HepG2 (cell line): ENCODE measurements around the gene ERCC6. TPM values are rescaled to one million over a fixed set of nuclear protein-coding genes. Genes with fewer than 3 reads are reported as not detected.

Source experiments
- ATAC-seq: fragments of 200-7000 bp; cut with Tn5 transposase; 3 replicates; pipeline ENCODE4 v1.9.1; 2020; ENCODE audit warnings: mild to moderate bottlenecking, moderate library complexity
- BruUV-seq: library from RNA; stranded (reverse); fragments of 400-500 nt; replicated peaks from 2 replicates; lab custom pipeline; 2021; lab: Mats Ljungman, UMichigan
- CTCF ChIA-PET: fragments of 300-600 bp; formaldehyde crosslinking; extraction: SDS; loops from one replicate; lab custom pipeline; 2021; ENCODE audit warnings: low total read pairs, inconsistent platforms, low intra/inter-chr PET ratio; lab: Yijun Ruan, JAX
- POLR2A ChIA-PET: fragments of 350-600 bp; sonication (Branson Sonifier 250); formaldehyde crosslinking; loops from one replicate; lab custom pipeline; 2020; ENCODE audit warnings: antibody characterized with exemption, inconsistent platforms; lab: Yijun Ruan, JAX
- DNase-seq: peaks from one replicate; pipeline ENCODE4 v3.0.0-alpha.2; 2015; ENCODE audit warnings: low spot score
- FAIRE-seq: peaks from 3 replicates; lab custom pipeline; 2011; peaks lifted over from hg19 to GRCh38; lab: Jason Lieb, UNC
- H2AFZ ChIP-seq: one replicate; pipeline ENCODE4 v1.6.1; 2011; ENCODE audit warnings: low read length, inconsistent platforms
- H3K27ac ChIP-seq: fragments of 300-600 bp; 3 replicates; pipeline ENCODE4 v1.8.0; 2011; ENCODE audit warnings: mixed run types, mild to moderate bottlenecking, mixed read lengths, low read length, inconsistent platforms; ENCODE audit not compliant: insufficient read depth; ENCODE audit errors: extremely low read length
- H3K27me3 ChIP-seq, 2 experiments: fragments of 200-600 bp in 1 of 2; 2 replicates in 1 of 2; 3 replicates in 1 of 2; pipeline versions ENCODE4 v1.6.0 to v1.8.0; 2011; ENCODE audit warnings: low read length in 2 of 2, mild to moderate bottlenecking in 2 of 2, moderate library complexity in 2 of 2, inconsistent platforms in 1 of 2; ENCODE audit not compliant: insufficient read depth in 2 of 2, control insufficient read depth in 1 of 2
- H3K36me3 ChIP-seq, 2 experiments: fragments of 200-600 bp in 1 of 2; replicated peaks in 1 of 2; 2 replicates in 1 of 2; 3 replicates in 1 of 2; pipeline versions ENCODE4 v1.5.1 to v1.8.0; 2011; ENCODE audit warnings: low read length in 2 of 2, inconsistent platforms in 1 of 2; ENCODE audit not compliant: insufficient read depth in 2 of 2, control insufficient read depth in 1 of 2
- H3K4me1 ChIP-seq: 2 replicates; pipeline ENCODE4 v1.5.1; 2012; ENCODE audit warnings: low read length, inconsistent platforms; ENCODE audit not compliant: insufficient read depth
- H3K4me2 ChIP-seq: 2 replicates; pipeline ENCODE4 v1.6.0; 2011; ENCODE audit warnings: low read depth, low read length, inconsistent platforms
- H3K4me3 ChIP-seq, 3 experiments: fragments of 200-600 bp in 1 of 3; sonication (generic), shearing (Covaris generic) in 1 of 3; replicated peaks in 1 of 3; 2 replicates each; pipeline ENCODE4 v1.5.1; 2011 to 2016; ENCODE audit warnings: low read length in 3 of 3, inconsistent platforms in 2 of 3, low read depth in 2 of 3, mild to moderate bottlenecking in 2 of 3, control low read depth in 1 of 3, mixed read lengths in 1 of 3; ENCODE audit not compliant: insufficient read depth in 1 of 3
- H3K79me2 ChIP-seq: one replicate; pipeline ENCODE4 v1.6.1; 2011; ENCODE audit warnings: low read length, inconsistent platforms; ENCODE audit not compliant: insufficient read depth
- H3K9ac ChIP-seq: 2 replicates; pipeline ENCODE4 v1.6.0; 2011; ENCODE audit warnings: mild to moderate bottlenecking, low read depth, low read length, inconsistent platforms; ENCODE audit not compliant: insufficient read depth
- H3K9me3 ChIP-seq: 2 replicates; pipeline ENCODE4 v1.5.1; 2012; ENCODE audit warnings: mild to moderate bottlenecking, low read length
- H4K20me1 ChIP-seq: 2 replicates; pipeline ENCODE4 v1.6.0; 2011; ENCODE audit warnings: inconsistent platforms, mild to moderate bottlenecking, low read length, moderate library complexity; ENCODE audit not compliant: insufficient read depth
- MTA3 ChIP-seq: sonication (generic); formaldehyde crosslinking; IDR thresholded peaks from 2 replicates; pipeline ENCODE4 v1.4.0; 2020; ENCODE audit warnings: missing genetic modification reagents
- SP2 ChIP-seq: sonication (generic); formaldehyde crosslinking; IDR thresholded peaks from 2 replicates; pipeline ENCODE4 v1.5.1; 2020; ENCODE audit warnings: mild to moderate bottlenecking, missing genetic modification reagents
- ZNF496 ChIP-seq: sonication (generic); formaldehyde crosslinking; IDR thresholded peaks from 2 replicates; pipeline ENCODE4 v1.8.1; 2023; ENCODE audit warnings: mild to moderate bottlenecking, moderate library complexity, missing genetic modification reagents; ENCODE audit not compliant: insufficient replicate concordance
- ZNF746 ChIP-seq: sonication (generic); formaldehyde crosslinking; IDR thresholded peaks from 2 replicates; pipeline ENCODE4 v1.8.0; 2022; ENCODE audit warnings: mild to moderate bottlenecking, missing genetic modification reagents
- WGBS: methylation state at CpG from one replicate; pipeline ENCODE4 v1.1.6; 2017; ENCODE audit warnings: low lambda C conversion rate; 5-methylcytosine and 5-hydroxymethylcytosine counted together
- in situ Hi-C: cut with HindIII; loops from 2 replicates; pipeline ENCODE4 v1.10.0; 2017; ENCODE audit warnings: low pct_unique_long_range_greater_than_20kb; ENCODE audit not compliant: extremely low pct_ligation_motif_present
- intact Hi-C: fragments of 100-400 bp; cut with micrococcal nuclease; formaldehyde crosslinking; loops from one replicate; pipeline ENCODE4 v1.10.0; 2022; ENCODE audit not compliant: unreplicated experiment
- polyA plus RNA-seq, 8 experiments: library from polyadenylated mRNA; depleted of rRNA in 3 of 8; stranded (reverse) in 7 of 8; unstranded in 1 of 8; fragments of >200 nt; fragmentation: Illumina TruSeq in 4 of 8; extraction: Trizol in 4 of 8; gene quantifications; 2 replicates each; pipeline versions ENCODE4 v1.2.1 to v1.2.3, GENCODE V29; 2011 to 2016; ENCODE audit warnings: low read depth in 4 of 8, missing spikeins in 1 of 8, mixed read lengths in 1 of 8; ENCODE audit not compliant: insufficient read depth in 1 of 8
- total RNA-seq, 5 experiments: library from RNA; depleted of rRNA; stranded (reverse); fragments of >200 nt; fragmentation: Illumina TruSeq; extraction: Trizol; gene quantifications; 2 replicates each; pipeline ENCODE4 v1.2.3, GENCODE V29; 2016; ENCODE audit warnings: low read depth in 1 of 5
- TF ChIP-seq, protein P1 (sequence below): sonication (generic); formaldehyde crosslinking; conservative IDR thresholded peaks from 2 replicates; pipeline ENCODE4 v1.8.1; 2023; ENCODE audit warnings: missing genetic modification reagents
- TF ChIP-seq, protein P2 (sequence below): sonication (generic); formaldehyde crosslinking; IDR thresholded peaks from 2 replicates; pipeline ENCODE4 v1.8.1; 2023; ENCODE audit warnings: mild to moderate bottlenecking, inconsistent platforms, moderate library complexity, missing genetic modification reagents, borderline replicate concordance
- TF ChIP-seq, protein P3 (sequence below): IDR thresholded peaks from 2 replicates; pipeline ENCODE4 v1.6.1; 2016; ENCODE audit warnings: missing biosample characterization, missing genetic modification reagents, low read depth

The ERCC6 gene
- total and polyA plus RNA-seq, 2 of the 13 experiments (the other 11 are each of a cell fraction or from before 2014, with no cell fraction given), result 5.1 to 9.8 TPM

DNA sequence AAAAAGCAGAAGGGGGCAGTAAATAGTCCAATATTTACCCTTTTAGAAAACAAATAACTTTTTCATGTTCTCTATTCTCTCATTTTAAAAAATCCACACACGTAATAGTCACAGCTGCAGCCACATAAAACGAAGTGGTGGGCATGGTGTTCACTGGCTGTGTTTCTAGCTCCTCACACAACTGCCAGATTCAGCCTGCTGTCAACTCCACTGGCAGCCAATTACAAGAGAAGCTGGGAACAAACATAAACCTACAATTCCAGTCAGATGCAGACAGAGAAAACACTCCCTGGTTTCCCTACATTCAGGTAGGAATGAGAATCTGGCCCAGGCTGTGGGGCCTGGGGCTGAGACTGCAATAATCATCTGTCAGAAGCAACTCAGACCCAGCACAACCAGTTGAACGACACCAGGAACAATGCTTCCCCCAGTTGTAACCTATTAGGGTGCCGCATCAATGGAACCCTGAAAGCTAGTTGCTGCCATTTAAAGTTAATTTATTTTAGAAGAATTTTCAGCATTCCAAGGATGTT, 29.1 kb downstream of the ERCC6 start (continued):
- TF ChIP-seq, protein P1, sequence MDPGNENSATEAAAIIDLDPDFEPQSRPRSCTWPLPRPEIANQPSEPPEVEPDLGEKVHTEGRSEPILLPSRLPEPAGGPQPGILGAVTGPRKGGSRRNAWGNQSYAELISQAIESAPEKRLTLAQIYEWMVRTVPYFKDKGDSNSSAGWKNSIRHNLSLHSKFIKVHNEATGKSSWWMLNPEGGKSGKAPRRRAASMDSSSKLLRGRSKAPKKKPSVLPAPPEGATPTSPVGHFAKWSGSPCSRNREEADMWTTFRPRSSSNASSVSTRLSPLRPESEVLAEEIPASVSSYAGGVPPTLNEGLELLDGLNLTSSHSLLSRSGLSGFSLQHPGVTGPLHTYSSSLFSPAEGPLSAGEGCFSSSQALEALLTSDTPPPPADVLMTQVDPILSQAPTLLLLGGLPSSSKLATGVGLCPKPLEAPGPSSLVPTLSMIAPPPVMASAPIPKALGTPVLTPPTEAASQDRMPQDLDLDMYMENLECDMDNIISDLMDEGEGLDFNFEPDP (CRISPR knock-in tag), result no peak
- no peak for TF ChIP-seq ZNF746 (CRISPR knock-in tag)

DNA sequence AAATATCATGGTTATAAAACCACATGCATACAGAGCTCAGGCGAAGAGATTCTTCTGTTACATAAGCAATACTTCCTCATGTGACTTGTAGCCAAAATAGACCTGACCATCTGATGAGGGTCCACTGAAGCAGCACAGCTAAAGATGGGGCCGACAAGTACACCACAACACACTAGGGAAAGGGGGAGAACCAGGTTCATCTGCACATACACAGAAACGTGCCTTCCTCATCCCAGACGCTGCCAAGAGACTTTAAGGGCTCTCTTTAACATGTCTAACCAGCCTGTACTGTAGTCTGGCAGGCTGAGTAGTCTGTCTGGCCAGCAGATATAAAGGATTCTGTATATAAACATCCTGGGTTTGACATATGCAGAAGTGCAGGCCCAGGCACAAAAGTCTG, 30.3 kb downstream of the ERCC6 start:
- no TSS peak for BruUV-seq
- no peak overlapping the region for H3K9ac ChIP-seq
- H3K27ac ChIP-seq, result no peak overlapping the region
- ChIA-PET CTCF (no interaction called here), POLR2A (no interaction called here)
- ATAC-seq (no peak), FAIRE-seq (no peak), DNase-seq (no peak)
- no peaks in the 10 kb centered on the region; a peak in 1 of 5 replicates for H3K27me3 ChIP-seq
- intact Hi-C loops (no loop called here), in situ Hi-C loops (no loop called here)
- no peaks in the 10 kb centered on the region for H3K9me3 ChIP-seq
- H3K36me3 ChIP-seq, result no peaks in the 10 kb centered on the region
- H3K4me1 ChIP-seq, result no peaks in the 10 kb centered on the region
- TF ChIP-seq MTA3 (CRISPR knock-in tag), result no peak
- TF ChIP-seq, protein P2, sequence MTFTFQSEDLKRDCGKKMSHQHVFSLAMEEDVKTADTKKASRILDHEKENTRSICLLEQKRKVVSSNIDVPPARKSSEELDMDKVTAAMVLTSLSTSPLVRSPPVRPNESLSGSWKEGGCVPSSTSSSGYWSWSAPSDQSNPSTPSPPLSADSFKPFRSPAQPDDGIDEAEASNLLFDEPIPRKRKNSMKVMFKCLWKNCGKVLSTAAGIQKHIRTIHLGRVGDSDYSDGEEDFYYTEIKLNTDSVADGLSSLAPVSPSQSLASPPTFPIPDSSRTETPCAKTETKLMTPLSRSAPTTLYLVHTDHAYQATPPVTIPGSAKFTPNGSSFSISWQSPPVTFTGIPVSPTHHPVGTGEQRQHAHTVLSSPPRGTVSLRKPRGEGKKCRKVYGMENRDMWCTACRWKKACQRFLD (CRISPR knock-in tag), result no peak
- TF ChIP-seq, protein P3, sequence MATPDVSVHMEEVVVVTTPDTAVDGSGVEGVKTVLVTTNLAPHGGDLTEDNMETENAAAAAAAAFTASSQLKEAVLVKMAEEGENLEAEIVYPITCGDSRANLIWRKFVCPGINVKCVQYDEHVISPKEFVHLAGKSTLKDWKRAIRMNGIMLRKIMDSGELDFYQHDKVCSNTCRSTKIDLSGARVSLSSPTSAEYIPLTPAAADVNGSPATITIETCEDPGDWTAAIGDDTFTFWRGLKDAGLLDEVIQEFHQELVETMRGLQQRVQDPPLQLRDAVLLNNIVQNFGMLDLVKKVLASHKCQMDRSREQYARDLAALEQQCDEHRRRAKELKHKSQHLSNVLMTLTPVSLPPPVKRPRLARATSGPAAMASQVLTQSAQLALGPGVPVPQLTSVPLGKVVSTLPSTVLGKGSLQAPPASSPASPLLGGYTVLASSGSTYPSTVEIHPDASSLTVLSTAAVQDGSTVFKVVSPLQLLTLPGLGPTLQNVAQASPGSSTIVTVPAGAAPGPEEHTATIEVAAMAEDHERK, result no peak
- no peak for TF ChIP-seq ZNF496 (CRISPR knock-in tag)
- no peak for TF ChIP-seq SP2 (CRISPR knock-in tag)
- 0 out of 2 replicates have a peak, but pooled peaks cover 4% of the 10 kb centered on the region for H4K20me1 ChIP-seq
- 93% methylated on average over 2 of the region's 4 CpGs for WGBS
- H2AFZ ChIP-seq, result no peak overlapping the region
- no peaks in the 10 kb centered on the region for H3K79me2 ChIP-seq
- H3K4me3 ChIP-seq, result no peak overlapping the region
- H3K4me2 ChIP-seq, result no peak overlapping the region
